ENCODE measurements around the gene NFKBIL1. TPM values are rescaled to one million over a fixed set of nuclear protein-coding genes. Genes with fewer than 3 reads are reported as not detected.

The NFKBIL1 gene
- total RNA-seq, 2 donors from 2014 or later = 5.6 to 27.0 TPM

GRCh38 chr6:31607317-31607716 lies 59.9 kb downstream of the NFKBIL1 start:
- Histone ChIP-seq H3K27ac (no peak overlapping the region), H3K27me3 (no peaks in the 10 kb centered on the region), H3K36me3 (replicated peaks in 1 of 2; ENCODE audit: insufficient read depth in 1 of 2, low read depth in 2 of 2) (no peaks in the 10 kb centered on the region), H3K4me1 (no peaks in the 10 kb centered on the region), H3K9me3 (no peaks in the 10 kb centered on the region), H3K4me3 (no peak overlapping the region)
- TF ChIP-seq POLR2A (IDR thresholded peaks at IDR 0.05) (no peak), CTCF (IDR thresholded peaks at IDR 0.05) (no peak)
- intact Hi-C loops (cut with DNase I) = no loop called here
- 61 to 80% methylated on average over 1 of the region's 1 CpG for WGBS, 2 donors
- ATAC-seq (no peak), DNase-seq (no peak)

Small RNA genes lying within 50 kb of the gene (small RNA-seq; reads per million reads assigned to genes)
- gene AL663061.1 (not detected), gene SNORD117 (84.9 reads per million, percentile 96 among the genes with 10 or more reads in this experiment), gene SNORD84 (not detected)

Other genes with a start within 250 kb of the NFKBIL1 start
- 100 to 1,000 TPM; 316 to 342 TPM for gene HLA-B, start 190.4 kb upstream of the NFKBIL1 start, total RNA-seq
- 10 to 100 TPM in 1 of 2 donors, 1 to 10 TPM in 1; 8.3 to 10.9 TPM for gene MICA, start 144.0 kb upstream of the NFKBIL1 start, total RNA-seq
- gene MICB, start 49.5 kb upstream of the NFKBIL1 start, total RNA-seq = under 1 TPM in 1 of 2 donors, not detected in 1; 0.78 TPM
- not detected for gene MCCD1, start 18.6 kb upstream of the NFKBIL1 start, total RNA-seq
- gene DDX39B, start 5.6 kb upstream of the NFKBIL1 start, total RNA-seq = 100 to 1,000 TPM; 132 to 260 TPM
- 1 to 10 TPM in 1 of 2 donors, not detected in 1; 1.0 TPM for gene ATP6V1G2, start 1.0 kb upstream of the NFKBIL1 start, total RNA-seq
- not detected for gene LTA, start 24.7 kb downstream of the NFKBIL1 start, total RNA-seq
- gene TNF, start 28.0 kb downstream of the NFKBIL1 start, total RNA-seq = 1 to 10 TPM in 1 of 2 donors, under 1 TPM in 1; 0.66 to 1.3 TPM
- gene LTB, start 34.8 kb downstream of the NFKBIL1 start, total RNA-seq = under 1 TPM in 1 of 2 donors, not detected in 1; 0.78 TPM
- gene LST1, start 38.7 kb downstream of the NFKBIL1 start, total RNA-seq = 1 to 10 TPM; 2.9 to 6.9 TPM
- gene NCR3, start 45.4 kb downstream of the NFKBIL1 start, total RNA-seq = not detected
- gene AIF1, start 67.6 kb downstream of the NFKBIL1 start, total RNA-seq = 1 to 10 TPM; 2.3 to 7.3 TPM
- gene PRRC2A, start 73.1 kb downstream of the NFKBIL1 start, total RNA-seq = 10 to 100 TPM; 48.8 to 57.4 TPM
- 100 to 1,000 TPM; 101 to 128 TPM for gene BAG6, start 105.1 kb downstream of the NFKBIL1 start, total RNA-seq
- 1 to 10 TPM in 1 of 2 donors, not detected in 1; 1.6 TPM for gene APOM, start 108.3 kb downstream of the NFKBIL1 start, total RNA-seq
- 10 to 100 TPM; 15.8 to 22.1 TPM for gene C6orf47, start 113.2 kb downstream of the NFKBIL1 start, total RNA-seq
- 10 to 100 TPM in 1 of 2 donors, 1 to 10 TPM in 1; 8.9 to 10.9 TPM for gene GPANK1, start 117.4 kb downstream of the NFKBIL1 start, total RNA-seq
- 100 to 1,000 TPM in 1 of 2 donors, 10 to 100 TPM in 1; 98.2 to 100 TPM for gene CSNK2B, start 118.5 kb downstream of the NFKBIL1 start, total RNA-seq
- gene LY6G5B, start 122.4 kb downstream of the NFKBIL1 start, total RNA-seq = 1 to 10 TPM; 6.9 to 8.3 TPM
- 1 to 10 TPM in 1 of 2 donors, not detected in 1; 4.4 TPM for gene LY6G5C, start 133.5 kb downstream of the NFKBIL1 start, total RNA-seq
- gene ABHD16A, start 155.7 kb downstream of the NFKBIL1 start, total RNA-seq = 10 to 100 TPM; 24.7 to 38.1 TPM
- gene LY6G6F, start 159.3 kb downstream of the NFKBIL1 start, total RNA-seq = not detected
- gene LY6G6D, start 167.7 kb downstream of the NFKBIL1 start, total RNA-seq = not detected
- gene LY6G6C, start 174.1 kb downstream of the NFKBIL1 start, total RNA-seq = not detected
- not detected for gene MPIG6B, start 175.8 kb downstream of the NFKBIL1 start, total RNA-seq
- 10 to 100 TPM; 23.6 to 40.5 TPM for gene DDAH2, start 181.7 kb downstream of the NFKBIL1 start, total RNA-seq
- gene CLIC1, start 188.9 kb downstream of the NFKBIL1 start, total RNA-seq = 10 to 100 TPM; 68.9 to 92.9 TPM
- gene MSH5, start 192.4 kb downstream of the NFKBIL1 start, total RNA-seq = 10 to 100 TPM in 1 of 2 donors, 1 to 10 TPM in 1; 6.7 to 12.9 TPM
- 1 to 10 TPM; 2.0 to 2.6 TPM for gene SAPCD1, start 215.0 kb downstream of the NFKBIL1 start, total RNA-seq
- gene VWA7, start 229.7 kb downstream of the NFKBIL1 start, total RNA-seq = 1 to 10 TPM; 4.2 to 6.3 TPM
- gene VARS1, start 248.1 kb downstream of the NFKBIL1 start, total RNA-seq = 10 to 100 TPM; 39.2 to 67.6 TPM

Data from body of pancreas (tissue), 4 donors.